Body of pancreas (tissue), 4 donors: Measurements from ENCODE around the gene KCNJ6.

Source experiments
- POLR2A ChIP-seq, 3 donors: fragments of 450-650 bp; IDR thresholded peaks; one replicate each; pipeline ENCODE4 v1.6.1; 2016; ENCODE audit warnings: antibody characterized with exemption in 3 of 3, mild to moderate bottlenecking in 2 of 3
- TF ChIP-seq, protein P1 (sequence below), 7 experiments: fragments of 450-650 bp in 4 of 7; fragments of 200-600 bp in 3 of 7; sonication (generic) in 3 of 7; IDR thresholded peaks; one replicate each; pipeline ENCODE4 v1.5.1; 2016 to 2019; ENCODE audit warnings: antibody characterized with exemption in 7 of 7

DNA sequence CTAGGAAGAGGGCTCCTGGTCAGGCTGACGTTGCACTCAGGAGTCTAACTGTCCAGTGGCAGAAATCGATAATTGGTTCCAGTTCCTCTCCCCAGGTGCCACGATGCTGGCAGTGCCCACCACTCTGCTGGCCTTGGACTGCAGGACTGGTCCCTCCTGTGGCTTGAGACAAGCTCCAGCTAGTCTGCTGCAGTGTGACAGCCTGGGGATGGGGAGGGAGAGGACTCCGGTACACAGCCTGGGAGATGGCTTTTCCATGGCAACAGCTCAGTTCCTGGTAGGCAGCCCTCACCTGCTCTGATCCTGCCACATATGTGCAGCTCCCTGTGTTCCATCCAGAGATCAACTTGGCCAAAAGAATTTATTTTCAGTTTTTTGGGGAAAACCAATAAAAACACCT, 239.3 kb downstream of the KCNJ6 start:
- TF ChIP-seq, protein P1, sequence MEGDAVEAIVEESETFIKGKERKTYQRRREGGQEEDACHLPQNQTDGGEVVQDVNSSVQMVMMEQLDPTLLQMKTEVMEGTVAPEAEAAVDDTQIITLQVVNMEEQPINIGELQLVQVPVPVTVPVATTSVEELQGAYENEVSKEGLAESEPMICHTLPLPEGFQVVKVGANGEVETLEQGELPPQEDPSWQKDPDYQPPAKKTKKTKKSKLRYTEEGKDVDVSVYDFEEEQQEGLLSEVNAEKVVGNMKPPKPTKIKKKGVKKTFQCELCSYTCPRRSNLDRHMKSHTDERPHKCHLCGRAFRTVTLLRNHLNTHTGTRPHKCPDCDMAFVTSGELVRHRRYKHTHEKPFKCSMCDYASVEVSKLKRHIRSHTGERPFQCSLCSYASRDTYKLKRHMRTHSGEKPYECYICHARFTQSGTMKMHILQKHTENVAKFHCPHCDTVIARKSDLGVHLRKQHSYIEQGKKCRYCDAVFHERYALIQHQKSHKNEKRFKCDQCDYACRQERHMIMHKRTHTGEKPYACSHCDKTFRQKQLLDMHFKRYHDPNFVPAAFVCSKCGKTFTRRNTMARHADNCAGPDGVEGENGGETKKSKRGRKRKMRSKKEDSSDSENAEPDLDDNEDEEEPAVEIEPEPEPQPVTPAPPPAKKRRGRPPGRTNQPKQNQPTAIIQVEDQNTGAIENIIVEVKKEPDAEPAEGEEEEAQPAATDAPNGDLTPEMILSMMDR (IDR thresholded peaks at IDR 0.05), result no peak
- TF ChIP-seq POLR2A (IDR thresholded peaks at IDR 0.05), result no peak
